GM19025 (cell line): ENCODE measurements around the gene BBOX1.
"Not testable (repeated sequence)": the region's sequence is repeated elsewhere in the genome, so short reads cannot be mapped to it uniquely, and the experiment has no call there.

Source experiments
- ATAC-seq: cut with Tn5 transposase; IDR thresholded peaks from one replicate; pipeline ENCODE4 v1.9.1; 2021; ENCODE audit warnings: mild to moderate bottlenecking, low read depth, moderate library complexity; ENCODE audit not compliant: unreplicated experiment

Gene BBOX1

GRCh38 chr11:27119396-27119795 is 78.8 kb downstream of the BBOX1 start:
- ATAC-seq = no peak

GRCh38 chr11:27120211-27120610 is 79.6 kb downstream of the BBOX1 start:
- ATAC-seq = no peak

DNA sequence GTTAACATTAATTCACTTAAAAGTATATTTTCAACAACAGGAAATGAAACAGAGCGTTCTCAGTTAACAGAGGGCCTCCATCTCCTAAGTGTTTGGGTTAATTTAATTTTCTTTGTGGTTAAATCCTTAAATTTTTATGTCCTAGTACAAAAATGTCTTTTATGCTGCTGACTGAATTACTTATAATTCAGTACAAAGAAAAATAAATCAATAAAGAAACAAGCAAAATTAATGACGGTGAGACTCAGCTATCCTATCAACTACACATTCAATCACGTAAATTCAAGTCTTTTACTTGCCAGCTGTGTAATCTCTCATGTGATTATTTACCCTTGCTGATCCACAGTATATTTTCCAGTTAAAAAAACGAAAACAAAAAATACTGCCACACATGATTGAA is 81.4 kb downstream of the BBOX1 start:
- ATAC-seq = no peak

- ATAC-seq = no peak
Measured at GRCh38 chr11:27124514-27125264, 84.1 kb downstream of the BBOX1 start.

DNA sequence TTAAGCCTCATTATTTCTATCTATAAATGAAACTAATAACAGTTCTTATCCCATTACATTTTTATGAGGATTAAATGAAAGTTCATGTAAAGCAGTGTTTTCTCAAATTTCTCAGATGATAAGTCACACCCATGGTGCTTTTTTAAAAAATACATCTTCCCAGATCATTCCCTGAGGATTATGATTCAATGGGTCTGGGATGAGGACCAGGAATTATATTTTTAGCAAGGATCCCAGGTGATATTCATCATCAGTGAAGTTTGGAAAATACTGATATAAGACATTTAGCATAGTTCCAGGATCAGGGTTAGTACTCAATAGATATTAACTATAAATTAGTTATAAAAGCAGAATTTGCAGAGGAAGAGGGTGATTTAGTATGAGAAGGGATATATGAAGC is 89.1 kb downstream of the BBOX1 start:
- ATAC-seq = no peak

DNA sequence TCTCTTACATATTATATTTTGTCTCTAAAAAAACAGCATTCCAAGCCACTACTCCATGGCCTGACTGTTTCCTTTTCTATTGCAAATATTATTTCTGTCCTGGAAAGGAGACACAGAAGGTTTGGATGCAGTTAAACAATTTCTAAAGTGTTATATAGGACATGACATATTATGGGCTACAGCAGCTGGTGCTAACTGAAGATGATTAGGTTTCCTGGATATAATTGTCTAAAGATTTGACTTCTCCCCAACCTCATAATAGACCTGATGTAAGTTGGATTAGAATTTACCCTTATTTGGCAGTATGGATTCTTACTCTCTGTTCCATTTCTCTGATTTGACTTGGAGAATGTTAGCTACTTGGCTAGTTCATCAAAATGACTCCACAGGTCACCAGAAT is 90.2 kb downstream of the BBOX1 start:
- ATAC-seq = no peak

- ATAC-seq = not testable (repeated sequence)
Measured at GRCh38 chr11:27135924-27136329, 95.3 kb downstream of the BBOX1 start.

DNA sequence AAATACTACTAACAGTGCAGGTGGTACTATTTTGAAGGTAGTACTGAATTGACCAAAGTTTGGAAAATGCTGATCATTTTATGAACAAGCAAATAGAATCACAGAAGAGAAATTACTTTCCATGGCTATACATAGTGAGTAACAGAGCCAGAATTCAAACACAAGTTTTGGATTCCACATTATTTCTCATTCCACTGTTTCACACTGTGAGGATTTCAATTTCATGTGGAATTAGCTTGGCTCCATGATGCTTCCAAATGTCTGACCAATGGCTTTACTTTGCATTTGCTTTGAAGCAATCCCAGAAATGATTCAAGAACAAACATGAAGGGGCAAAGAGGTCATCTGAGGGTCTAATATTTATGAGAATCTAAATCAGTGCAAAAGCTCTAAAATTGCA is 98.1 kb downstream of the BBOX1 start:
- ATAC-seq = no peak

GRCh38 chr11:27139742-27140367 is 99.2 kb downstream of the BBOX1 start:
- no peak for ATAC-seq

- ATAC-seq = no peak
Measured at GRCh38 chr11:27141576-27141975, 101.0 kb downstream of the BBOX1 start.

- ATAC-seq = no peak
Measured at GRCh38 chr11:27147916-27148315, 107.3 kb downstream of the BBOX1 start.

DNA sequence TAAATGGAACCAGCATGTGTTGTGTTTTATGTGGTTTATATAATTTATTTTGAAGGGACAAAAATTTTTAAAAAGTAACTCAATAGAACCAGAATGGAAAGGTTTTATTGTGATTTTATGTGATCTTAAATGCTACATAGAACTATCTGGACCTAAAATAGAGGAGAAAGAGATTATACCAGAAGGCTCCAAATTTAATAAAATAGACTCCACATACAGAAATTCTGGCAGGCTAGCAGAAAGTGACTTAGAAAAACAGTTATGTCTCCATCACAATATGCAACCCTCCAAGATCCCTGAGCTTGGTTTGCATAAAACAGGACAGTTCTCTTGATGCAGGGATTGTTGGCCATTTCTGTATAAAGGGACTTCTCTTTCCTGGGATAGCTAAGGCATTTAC is 107.9 kb downstream of the BBOX1 start:
- ATAC-seq = no peak

- no peak for ATAC-seq
Measured at GRCh38 chr11:27150098-27150497, 109.5 kb downstream of the BBOX1 start.

- no peak for ATAC-seq
Measured at GRCh38 chr11:27153136-27153535, 112.5 kb downstream of the BBOX1 start.

DNA sequence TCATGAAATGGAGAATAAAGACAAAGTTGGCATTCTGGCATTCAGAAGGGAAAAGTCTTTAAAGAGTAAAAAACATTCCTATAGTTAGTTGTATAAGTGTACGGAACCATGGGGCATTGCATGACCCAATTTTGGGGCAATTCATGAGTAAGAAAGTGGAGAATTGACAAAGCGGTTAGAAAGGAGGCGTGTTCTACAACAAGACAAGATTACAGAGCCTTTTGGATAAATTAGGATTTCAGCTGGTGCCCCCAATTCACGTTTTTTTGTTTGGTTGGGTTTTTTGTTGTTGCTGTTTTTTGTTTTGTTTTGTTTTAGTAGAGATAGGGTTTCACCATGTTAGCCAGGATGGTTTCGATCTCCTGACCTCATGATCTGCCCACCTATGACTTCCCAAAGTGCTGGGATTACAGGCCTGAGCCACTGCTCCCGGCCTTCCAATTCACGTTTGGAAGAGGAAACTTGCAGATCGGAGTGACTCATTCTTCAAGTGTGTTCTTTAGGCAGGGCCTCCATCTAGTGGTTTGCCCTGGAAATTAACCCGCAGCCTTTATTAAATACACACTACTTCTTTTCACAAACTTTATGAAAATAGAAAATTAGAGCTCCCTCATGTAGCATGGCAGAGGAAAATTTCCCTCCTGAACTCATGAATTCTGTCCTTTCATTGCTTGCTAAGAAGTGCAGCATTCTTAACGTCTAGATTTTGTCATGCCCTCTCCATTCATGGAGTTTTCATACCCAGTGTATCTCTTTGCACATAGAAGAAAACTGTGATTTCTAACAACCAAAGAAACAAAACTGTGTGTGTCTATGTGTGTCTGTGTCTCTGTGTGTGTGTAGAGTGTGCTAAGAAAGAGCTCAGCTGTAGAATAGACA is 118.1 kb downstream of the BBOX1 start:
- ATAC-seq = no peak

GRCh38 chr11:27159335-27159679 is 118.7 kb downstream of the BBOX1 start:
- ATAC-seq = no peak

DNA sequence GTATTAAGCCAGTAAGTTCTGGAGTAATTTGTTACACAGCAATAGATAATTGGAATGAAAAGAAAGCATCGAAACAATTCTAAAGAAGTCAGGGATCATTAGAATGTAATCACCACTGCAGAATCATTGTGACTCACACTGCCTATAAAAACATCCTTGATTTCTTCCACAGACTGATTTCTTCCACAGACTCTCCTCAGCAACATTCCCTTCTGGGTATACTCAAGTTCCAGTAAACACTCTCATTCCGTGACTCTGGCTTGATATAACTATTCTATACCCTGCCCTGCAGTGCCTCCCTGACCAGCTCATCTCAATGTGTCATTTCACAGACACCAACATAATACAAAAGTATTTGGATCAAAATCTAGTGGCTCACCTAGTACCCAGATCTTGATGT is 120.5 kb downstream of the BBOX1 start:
- ATAC-seq = no peak

DNA sequence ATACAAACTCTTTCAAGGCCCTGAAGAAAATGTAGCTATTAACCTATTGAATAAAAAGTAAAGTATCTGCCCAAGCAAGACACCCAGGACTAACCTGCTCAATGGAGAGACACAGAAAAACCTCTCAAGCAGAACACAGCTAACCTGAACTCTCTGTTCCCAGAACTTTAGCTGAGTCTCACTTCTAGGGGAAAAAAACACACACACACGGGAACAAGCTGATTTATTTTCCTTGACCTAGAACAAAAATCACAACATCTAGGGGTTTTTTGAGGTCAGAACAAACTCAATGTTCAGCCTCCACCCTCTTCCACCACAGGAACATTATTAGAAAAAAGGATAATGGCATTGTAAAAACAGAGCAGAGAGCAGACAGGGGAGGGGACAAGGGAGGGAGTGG is 121.6 kb downstream of the BBOX1 start:
- no peak for ATAC-seq

GRCh38 chr11:27166130-27166529 is 125.5 kb downstream of the BBOX1 start:
- ATAC-seq = no peak

GRCh38 chr11:27171376-27171958 is 130.9 kb downstream of the BBOX1 start:
- ATAC-seq = no peak

- ATAC-seq = no peak
Measured at GRCh38 chr11:27173545-27173944, 132.9 kb downstream of the BBOX1 start.
